H1 (cell line): ENCODE results near the gene MACF1. TPM values are rescaled to one million over a fixed set of nuclear protein-coding genes. Genes with fewer than 3 reads are reported as not detected.

Experiments used
- CTCF ChIA-PET: fragments of 300-600 bp; sonication (Branson Sonifier 250); formaldehyde crosslinking; loops from one replicate; lab custom pipeline; 2021; ENCODE audit not compliant: partially characterized antibody; lab: Charles Lee
- POLR2A ChIA-PET: fragments of 300-600 bp; sonication (Branson Sonifier 250); formaldehyde crosslinking; loops from one replicate; lab custom pipeline; 2021; ENCODE audit warnings: inconsistent platforms; ENCODE audit not compliant: partially characterized antibody; lab: Charles Lee
- DNase-seq, 2 experiments: peaks; one replicate each; pipeline versions ENCODE4 v3.0.0 to v3.0.0-alpha.2; 2010 to 2022; ENCODE audit warnings: low spot score in 2 of 2, low read depth in 1 of 2, mixed read lengths in 1 of 2
- FAIRE-seq: peaks from 2 replicates; lab custom pipeline; 2011; peaks lifted over from hg19 to GRCh38; lab: Jason Lieb, UNC
- H2AFZ ChIP-seq: 2 replicates; pipeline ENCODE4 v1.8.1; 2012; ENCODE audit warnings: low read length, inconsistent platforms
- H2AK5ac ChIP-seq: 2 replicates; pipeline ENCODE4 v1.6.1; 2013; ENCODE audit warnings: low read depth, low read length
- H2BK120ac ChIP-seq: replicated peaks from 2 replicates; pipeline ENCODE3; 2013; ENCODE audit warnings: low read depth, low read length, inconsistent platforms
- H2BK12ac ChIP-seq: 2 replicates; pipeline ENCODE4 v1.6.1; 2013; ENCODE audit warnings: low read depth, low read length
- H2BK15ac ChIP-seq: 2 replicates; pipeline ENCODE4 v1.6.1; 2013; ENCODE audit warnings: low read length
- H2BK20ac ChIP-seq: 2 replicates; pipeline ENCODE4 v1.6.1; 2013; ENCODE audit warnings: low read length
- H2BK5ac ChIP-seq: 2 replicates; pipeline ENCODE4 v1.6.1; 2013; ENCODE audit warnings: low read depth, low read length
- H3K14ac ChIP-seq: 2 replicates; pipeline ENCODE4 v1.6.1; 2013; ENCODE audit warnings: inconsistent platforms; ENCODE audit not compliant: insufficient read length
- H3K18ac ChIP-seq: 2 replicates; pipeline ENCODE4 v1.6.1; 2013; ENCODE audit warnings: low read length; ENCODE audit errors: extremely low read depth
- H3K23ac ChIP-seq: 2 replicates; pipeline ENCODE4 v1.6.1; 2013; ENCODE audit warnings: inconsistent platforms; ENCODE audit not compliant: insufficient read length
- H3K23me2 ChIP-seq: 2 replicates; pipeline ENCODE4 v1.6.1; 2013; ENCODE audit warnings: low read depth, low read length
- H3K27ac ChIP-seq: 2 replicates; pipeline ENCODE4 v1.6.1; 2011; ENCODE audit warnings: low read depth, low read length, inconsistent platforms
- H3K27me3 ChIP-seq, 4 experiments: replicated peaks in 1 of 4; 1 replicate in 1 of 4; 2 replicates in 3 of 4; pipeline versions ENCODE4 v1.6.1 to v1.8.1; 2011 to 2013; ENCODE audit warnings: low read length in 3 of 4, mild to moderate bottlenecking in 3 of 4, inconsistent platforms in 2 of 4, mixed read lengths in 2 of 4, moderate library complexity in 1 of 4; ENCODE audit not compliant: control insufficient read depth in 3 of 4, insufficient read depth in 3 of 4; ENCODE audit errors: extremely low read depth in 1 of 4
- H3K36me3 ChIP-seq, 4 experiments: 2 replicates each; pipeline versions ENCODE4 v1.6.1 to v1.8.1; 2011 to 2013; ENCODE audit warnings: mild to moderate bottlenecking in 4 of 4, low read length in 3 of 4, moderate library complexity in 2 of 4, control low read depth in 1 of 4, inconsistent platforms in 1 of 4; ENCODE audit not compliant: insufficient read depth in 4 of 4, control insufficient read depth in 2 of 4
- H3K4ac ChIP-seq: replicated peaks from 2 replicates; pipeline ENCODE3; 2013; ENCODE audit warnings: low read length, low read depth, mixed read lengths, inconsistent platforms; ENCODE audit not compliant: insufficient read length
- H3K4me1 ChIP-seq, 4 experiments: replicated peaks in 1 of 4; 1 replicate in 1 of 4; 2 replicates in 3 of 4; pipeline versions ENCODE4 v1.6.1 to v1.8.1; 2011 to 2013; ENCODE audit warnings: low read length in 3 of 4, inconsistent platforms in 2 of 4, mixed read lengths in 1 of 4; ENCODE audit not compliant: insufficient read depth in 4 of 4, control insufficient read depth in 3 of 4
- H3K4me2 ChIP-seq, 2 experiments: 2 replicates each; pipeline versions ENCODE4 v1.6.1 to v1.8.1; 2011 to 2013; ENCODE audit warnings: low read depth in 2 of 2, low read length in 2 of 2, control low read depth in 1 of 2, inconsistent platforms in 1 of 2, mild to moderate bottlenecking in 1 of 2; ENCODE audit not compliant: insufficient read depth in 1 of 2
- H3K4me3 ChIP-seq, 4 experiments: fragments of 200-600, 300-600 bp in 1 of 4; sonication (generic), shearing (Covaris generic), sonication (Bioruptor Twin) in 1 of 4; 2 replicates each; pipeline versions ENCODE4 v1.5.1 to v1.8.1; 2011 to 2016; ENCODE audit warnings: low read length in 4 of 4, low read depth in 3 of 4, control low read depth in 2 of 4, inconsistent platforms in 2 of 4, mild to moderate bottlenecking in 2 of 4, mixed read lengths in 1 of 4, moderate library complexity in 1 of 4; ENCODE audit not compliant: insufficient read depth in 2 of 4; ENCODE audit errors: extremely low read depth in 1 of 4
- H3K56ac ChIP-seq: replicated peaks from 2 replicates; pipeline ENCODE3; 2013; ENCODE audit warnings: low read depth, mild to moderate bottlenecking, mixed read lengths, low read length, inconsistent platforms; ENCODE audit not compliant: insufficient read length
- H3K79me1 ChIP-seq: 2 replicates; pipeline ENCODE4 v1.6.1; 2013; ENCODE audit warnings: low read depth, low read length, control low read depth
- H3K79me2 ChIP-seq, 2 experiments: 2 replicates each; pipeline versions ENCODE4 v1.6.1 to v1.8.1; 2012 to 2013; ENCODE audit warnings: low read length in 2 of 2, mild to moderate bottlenecking in 2 of 2, inconsistent platforms in 1 of 2; ENCODE audit not compliant: insufficient read depth in 2 of 2, control insufficient read depth in 1 of 2
- H3K9ac ChIP-seq, 4 experiments: replicated peaks in 1 of 4; 1 replicate in 1 of 4; 2 replicates in 3 of 4; pipeline versions ENCODE4 v1.6.1 to v1.8.1; 2011 to 2013; ENCODE audit warnings: low read depth in 3 of 4, low read length in 3 of 4, control low read depth in 2 of 4, mild to moderate bottlenecking in 2 of 4, moderate library complexity in 2 of 4, inconsistent platforms in 1 of 4; ENCODE audit errors: extremely low read depth in 1 of 4
- H3K9me3 ChIP-seq, 2 experiments: 2 replicates each; pipeline versions ENCODE4 v1.6.1 to v1.8.1; 2012 to 2013; ENCODE audit warnings: mild to moderate bottlenecking in 2 of 2, moderate library complexity in 2 of 2, control low read depth in 1 of 2, inconsistent platforms in 1 of 2, low read depth in 1 of 2, low read length in 1 of 2, mixed read lengths in 1 of 2; ENCODE audit not compliant: insufficient read depth in 2 of 2
- H4K20me1 ChIP-seq, 2 experiments: replicated peaks in 1 of 2; 2 replicates each; pipeline versions ENCODE3 to v1.8.1; 2011 to 2013; ENCODE audit warnings: inconsistent platforms in 2 of 2, low read length in 2 of 2, mild to moderate bottlenecking in 1 of 2; ENCODE audit not compliant: insufficient read depth in 2 of 2, control insufficient read depth in 1 of 2
- H4K5ac ChIP-seq: 2 replicates; pipeline ENCODE4 v1.6.1; 2013; ENCODE audit warnings: low read length, low read depth, mixed read lengths, inconsistent platforms; ENCODE audit not compliant: insufficient read length
- H4K8ac ChIP-seq: 2 replicates; pipeline ENCODE4 v1.8.0; 2013; ENCODE audit warnings: mild to moderate bottlenecking, moderate library complexity, low read length, inconsistent platforms; ENCODE audit not compliant: insufficient read depth; ENCODE audit errors: extremely low read depth
- H4K91ac ChIP-seq: replicated peaks from 2 replicates; pipeline ENCODE3; 2013; ENCODE audit warnings: low read length, mixed read lengths, inconsistent platforms; ENCODE audit not compliant: insufficient read length
- SIRT6 ChIP-seq: IDR thresholded peaks from one replicate; pipeline ENCODE4 v1.7.1; 2012; ENCODE audit warnings: low read length, inconsistent platforms
- SUZ12 ChIP-seq: fragments of 200-600 bp; sonication (generic); IDR thresholded peaks from 2 replicates; pipeline ENCODE4 v1.6.1; 2012; ENCODE audit warnings: mild to moderate bottlenecking, inconsistent platforms, low read length, moderate library complexity, mixed read lengths
- TAF7 ChIP-seq: optimal IDR thresholded peaks from 2 replicates; pipeline ENCODE3; 2011; ENCODE audit warnings: low read depth, mild to moderate bottlenecking, inconsistent platforms, low read length, moderate library complexity, borderline replicate concordance
- WGBS, 2 experiments: shearing (Covaris generic) in 1 of 2; methylation state at CpG; one replicate each; pipeline versions ENCODE4 v1.1.6 to v1.1.7; 2013 to 2015; ENCODE audit warnings: low lambda C conversion rate in 2 of 2, mixed read lengths in 2 of 2, inconsistent platforms in 1 of 2, low coverage in 1 of 2, missing lambda C conversion rate in 1 of 2; ENCODE audit not compliant: insufficient replicate concordance in 2 of 2, insufficient coverage in 1 of 2, insufficient read length in 1 of 2; ENCODE audit errors: extremely low coverage in 1 of 2, missing lambda C conversion rate in 1 of 2; 5-methylcytosine and 5-hydroxymethylcytosine counted together
- polyA plus RNA-seq, 7 experiments: library from polyadenylated mRNA; depleted of rRNA in 3 of 7; stranded (reverse) in 5 of 7; unstranded in 2 of 7; fragments of >200 nt in 5 of 7; fragments of 200-250 nt in 2 of 7; gene quantifications; 1 replicate in 5 of 7; 2 replicates in 1 of 7; 4 replicates in 1 of 7; pipeline versions ENCODE4 v1.2.1 to v1.2.3, GENCODE V29; 2011 to 2013; ENCODE audit warnings: missing spikeins in 2 of 7, mixed read lengths in 2 of 7
- total RNA-seq: library from RNA; stranded (reverse); fragmentation: NEBNext Ultra II Directional; extraction: Animal tissue kit (Norgen Biotek cat#: 25700); gene quantifications from 2 replicates; pipeline ENCODE4 v1.2.1, GENCODE V29; 2021

The MACF1 gene
- total and polyA plus RNA-seq, 2 of the 8 experiments (the other 6 are each of a cell fraction or from before 2014, with no cell fraction given) = 59.8 to 285 TPM

- 83% methylated on average over 1 of the region's 1 CpG; no CpG with 5 or more reads in 1 of the 2 experiments for WGBS, 2 experiments
- Histone ChIP-seq H4K20me1 (peaks cover 0 to 2% of the 10 kb centered on the region in 2 experiments), H2BK5ac (no peak overlapping the region), H2BK20ac (no peak overlapping the region), H3K79me1 (no peaks in the 10 kb centered on the region; the same call in 1 of the 2 replicates), H2BK120ac (peak overlapping the region; percentile 64), H3K9ac (no peak overlapping the region), H3K36me3 (peaks cover 0 to 2% (median 0%) of the 10 kb centered on the region in 4 experiments; a peak in 3 of 8 replicates), H3K27ac (no peak overlapping the region), H3K4ac (no peak overlapping the region), H3K4me3 (no peak overlapping the region), H2BK15ac (no peak overlapping the region), H2BK12ac (no peak overlapping the region), H3K56ac (no peak overlapping the region), H3K79me2 (peaks cover 0 to 30% of the 10 kb centered on the region in 2 experiments; a peak in 2 of 4 replicates), H3K4me1 (no peaks in the 10 kb centered on the region), H3K23me2 (no peaks in the 10 kb centered on the region), H3K18ac (no peak overlapping the region), H3K27me3 (no peaks in the 10 kb centered on the region), H4K91ac (no peak overlapping the region), H3K23ac (no peak overlapping the region), H4K5ac (no peak overlapping the region), H4K8ac (no peak overlapping the region), H3K4me2 (no peak overlapping the region), H2AFZ (no peak overlapping the region), H3K9me3 (peaks cover 0 to 7% of the 10 kb centered on the region in 2 experiments; a peak in 1 of 4 replicates), H3K14ac (no peak overlapping the region), H2AK5ac (no peak overlapping the region)
- ChIA-PET POLR2A (interaction anchor here (0.8 to 1.9 kb wide), 4 partner anchors 9 to 136 kb away, joined by 3 to 5 read pairs (median 4); no protein-coding TSS in a partner anchor), CTCF (interaction anchor here (0.6 to 4.6 kb wide), 11 partner anchors 11 to 271 kb away, joined by 3 to 32 read pairs (median 4); no protein-coding TSS in a partner anchor)
- TF ChIP-seq SIRT6 (no peak), SUZ12 (no peak), TAF7 (no peak)
- no peak for FAIRE-seq
- DNase-seq = no peak
Observed at GRCh38 chr1:39238476-39238875, 34.0 kb downstream of the MACF1 start.
